OCI-M2 (cell line): Measurements from ENCODE around the gene LIPI.
"Not testable (repeated sequence)": the region's sequence is repeated elsewhere in the genome, so short reads cannot be mapped to it uniquely, and the experiment has no call there.

Experiments
- DNase-seq: peaks from one replicate; lab custom pipeline; 2025; ENCODE audit not compliant: unreplicated experiment; lab: John Stamatoyannopoulos, UW

The LIPI gene

GRCh38 chr21:14119038-14119437, 91.7 kb downstream of the LIPI start:
- no peak for DNase-seq

- no peak for DNase-seq
These were observed 94.7 kb downstream of the LIPI start for GRCh38 chr21:14116080-14116481.

GRCh38 chr21:14115646-14116045, 95.1 kb downstream of the LIPI start:
- no peak for DNase-seq

DNA sequence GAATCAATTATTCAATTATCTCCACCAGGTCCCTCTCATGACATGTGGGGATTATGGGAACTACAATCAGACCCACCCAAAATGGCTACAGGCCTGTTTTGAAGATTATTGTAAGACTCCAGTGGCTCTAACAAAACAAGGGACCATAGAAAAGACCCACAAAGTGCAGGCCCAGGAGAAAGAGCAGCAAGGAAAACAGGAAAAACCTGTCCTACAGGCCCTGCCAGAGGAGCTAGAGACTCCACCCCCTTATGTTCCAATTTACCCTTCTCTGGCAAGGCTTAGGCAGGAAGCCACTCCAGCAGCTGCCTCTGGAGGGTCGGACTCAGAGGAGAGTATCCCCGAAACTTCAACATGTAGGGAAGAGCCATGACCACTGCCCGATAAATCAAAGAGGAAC, 96.5 kb downstream of the LIPI start:
- DNase-seq: no peak

GRCh38 chr21:14104564-14104963, 106.2 kb downstream of the LIPI start:
- not testable (repeated sequence) for DNase-seq

GRCh38 chr21:14099570-14099969, 111.2 kb downstream of the LIPI start:
- DNase-seq: no peak

GRCh38 chr21:14097881-14098499, 112.8 kb downstream of the LIPI start:
- no peak for DNase-seq

- no peak for DNase-seq
These were observed 114.2 kb downstream of the LIPI start for GRCh38 chr21:14096577-14096976.

DNA sequence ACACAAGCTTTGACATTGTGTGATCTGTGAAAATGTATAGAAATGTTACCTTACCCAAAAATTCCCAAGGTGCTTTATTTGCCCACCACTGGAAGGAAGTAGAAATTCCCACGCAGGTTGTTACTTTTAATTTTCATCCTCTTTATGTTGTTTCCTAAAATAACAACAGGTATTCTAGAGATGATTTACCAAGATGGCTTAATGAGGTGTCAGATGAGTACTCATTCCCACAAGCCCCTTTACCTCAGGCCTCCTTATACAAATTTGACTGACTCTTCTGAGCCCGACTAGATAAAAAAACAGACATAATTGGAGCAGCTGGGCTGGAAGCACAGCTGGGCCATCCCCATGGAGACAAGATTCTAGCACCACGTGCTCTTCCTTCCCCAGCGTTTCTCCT, 114.6 kb downstream of the LIPI start:
- no peak for DNase-seq

DNA sequence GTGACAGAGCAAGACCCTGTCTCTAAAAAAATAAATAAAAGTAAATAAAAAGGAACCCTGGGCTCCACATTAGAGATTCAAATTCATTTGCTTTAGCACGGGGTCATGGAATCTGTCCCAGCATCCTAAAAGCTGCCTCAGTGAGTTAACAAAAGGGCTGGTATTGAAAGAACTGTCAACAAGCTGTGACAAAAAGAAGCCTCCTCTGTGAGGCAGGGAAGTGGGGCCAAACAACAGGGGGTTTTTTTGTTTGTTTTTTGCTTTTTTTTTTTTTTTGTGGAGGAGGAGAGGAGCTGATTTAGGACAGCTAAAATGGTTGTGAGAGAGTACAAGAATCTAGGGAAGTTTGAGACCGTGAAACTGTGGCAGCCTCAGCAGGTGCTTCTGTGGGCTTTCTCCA, 115.7 kb downstream of the LIPI start:
- no peak for DNase-seq

GRCh38 chr21:14092834-14093560, 117.8 kb downstream of the LIPI start:
- DNase-seq: no peak

DNA sequence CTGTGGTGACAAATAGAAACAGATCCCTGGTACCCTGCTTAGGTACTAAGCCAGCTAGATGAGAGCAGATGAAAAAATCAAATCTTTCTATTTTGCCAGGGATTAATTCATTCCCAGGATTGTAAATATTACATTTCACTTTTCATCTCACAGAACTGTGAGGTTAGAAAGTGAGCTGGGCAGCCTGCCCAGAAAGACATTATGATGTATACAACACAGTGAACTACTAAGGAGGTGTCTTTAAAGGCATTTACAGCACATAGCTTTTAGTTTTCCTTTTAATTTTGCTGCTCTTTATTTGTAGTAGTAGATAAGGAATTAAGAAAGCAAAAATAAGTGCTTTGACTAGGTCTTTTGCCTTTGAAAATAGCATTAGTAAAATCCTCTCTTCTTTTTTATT, 120.6 kb downstream of the LIPI start:
- DNase-seq: not testable (repeated sequence)

GRCh38 chr21:14088391-14088790, 122.4 kb downstream of the LIPI start:
- DNase-seq: no peak

DNA sequence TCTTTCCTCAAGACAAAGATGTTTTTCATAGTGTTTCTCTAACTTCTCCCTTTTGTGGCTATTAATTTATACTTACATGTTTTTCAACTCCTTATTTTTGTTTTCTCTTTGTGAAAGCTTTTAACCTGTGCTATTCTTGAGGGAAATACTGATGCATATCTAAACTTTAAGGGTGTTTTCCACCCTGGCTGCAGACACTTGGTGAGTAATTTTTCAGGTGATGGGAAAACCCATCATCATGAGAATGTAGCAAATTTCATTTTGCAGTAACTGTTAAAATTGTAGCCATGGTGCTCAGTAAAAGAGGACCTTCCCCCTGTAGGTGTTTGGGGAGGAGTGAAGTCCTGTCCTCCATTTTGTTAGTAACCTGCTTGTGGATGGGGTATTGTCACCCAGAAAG, 124.2 kb downstream of the LIPI start:
- no peak for DNase-seq

- DNase-seq: no peak
These were observed 126.1 kb downstream of the LIPI start for GRCh38 chr21:14084701-14085100.

DNA sequence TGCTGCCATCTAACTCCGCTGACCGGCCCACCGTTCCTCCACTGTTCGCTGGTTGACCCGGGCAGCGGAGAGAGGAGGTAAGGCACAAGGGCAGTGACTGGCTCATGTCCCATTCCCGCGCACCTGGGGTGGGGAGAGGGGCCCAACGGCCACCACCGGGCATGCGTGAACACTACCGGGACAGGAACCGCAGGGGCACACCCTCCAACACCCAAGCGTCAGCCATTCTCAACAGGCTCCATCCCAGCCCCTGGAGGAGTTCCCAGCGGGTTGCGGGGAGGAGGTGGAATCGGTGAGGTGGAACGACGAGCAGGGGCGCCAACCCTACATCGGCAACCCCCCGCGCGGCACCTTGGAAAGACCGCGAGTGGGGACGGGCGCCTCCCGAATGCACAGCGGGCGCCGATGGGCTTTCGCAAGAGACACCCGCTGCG, 126.7 kb downstream of the LIPI start:
- no peak for DNase-seq

DNA sequence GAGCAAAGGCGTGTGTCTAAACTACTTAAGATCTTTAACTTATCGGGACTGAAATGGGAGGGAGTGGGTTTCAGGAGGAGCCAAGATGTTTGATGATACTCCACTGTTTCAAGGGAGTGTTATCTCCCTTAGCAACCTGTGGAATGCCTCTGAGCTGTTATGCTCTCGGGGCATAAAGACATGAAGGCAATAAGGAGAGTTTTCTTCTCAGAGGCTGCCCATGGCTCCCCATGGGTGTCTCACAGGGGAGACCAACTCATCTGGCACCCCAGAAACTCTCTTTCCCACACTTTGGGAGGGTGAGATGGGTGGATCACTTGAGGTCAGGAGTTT, 130.0 kb downstream of the LIPI start:
- no peak for DNase-seq

GRCh38 chr21:14080040-14080763, 130.6 kb downstream of the LIPI start:
- no peak for DNase-seq

- no peak for DNase-seq
These were observed 131.9 kb downstream of the LIPI start for GRCh38 chr21:14078746-14079375.

GRCh38 chr21:14076143-14076806, 134.5 kb downstream of the LIPI start:
- DNase-seq: no peak
